NCI-H128 (cell line): ENCODE data around the gene NUDT14.

Experiments
- DNase-seq: peaks from one replicate; lab custom pipeline; 2025; ENCODE audit not compliant: unreplicated experiment; lab: John Stamatoyannopoulos, UW

NUDT14 gene

GRCh38 chr14:105136401-105137322, 44.5 kb downstream of the NUDT14 start:
- DNase-seq: no peak

DNA sequence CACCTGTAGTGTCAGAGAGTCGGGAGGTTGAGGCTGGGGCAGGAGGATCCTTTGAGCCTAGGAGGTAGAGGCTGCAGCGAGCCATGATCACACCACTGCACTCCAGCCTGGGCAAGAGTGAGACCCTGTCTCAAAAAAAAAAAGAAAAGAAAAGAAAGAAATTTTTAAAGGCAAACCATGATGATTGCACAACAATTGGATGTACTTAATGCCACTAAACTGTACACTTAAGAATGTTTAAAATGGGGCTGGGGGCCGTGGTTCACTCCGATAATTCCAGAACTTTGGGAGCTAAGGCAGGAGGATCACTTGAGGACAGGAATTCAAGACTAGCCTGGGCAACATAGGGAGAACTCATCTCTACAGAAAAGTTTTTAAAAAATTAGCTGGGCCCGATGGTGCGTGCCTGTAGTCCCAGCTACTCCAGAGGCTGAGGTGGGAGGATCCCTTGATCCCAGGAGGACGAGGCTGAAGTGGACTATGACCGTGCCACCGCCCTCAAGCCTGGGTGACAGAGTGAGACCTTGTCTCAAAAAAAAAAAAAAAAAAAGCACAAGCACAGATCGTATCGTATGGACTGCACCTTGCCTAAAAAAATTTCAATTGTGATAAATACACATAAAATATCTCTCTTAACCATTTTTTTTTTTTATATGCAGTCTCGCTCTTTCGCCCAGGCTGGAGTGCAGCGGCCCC, 45.3 kb downstream of the NUDT14 start:
- DNase-seq: no peak

DNA sequence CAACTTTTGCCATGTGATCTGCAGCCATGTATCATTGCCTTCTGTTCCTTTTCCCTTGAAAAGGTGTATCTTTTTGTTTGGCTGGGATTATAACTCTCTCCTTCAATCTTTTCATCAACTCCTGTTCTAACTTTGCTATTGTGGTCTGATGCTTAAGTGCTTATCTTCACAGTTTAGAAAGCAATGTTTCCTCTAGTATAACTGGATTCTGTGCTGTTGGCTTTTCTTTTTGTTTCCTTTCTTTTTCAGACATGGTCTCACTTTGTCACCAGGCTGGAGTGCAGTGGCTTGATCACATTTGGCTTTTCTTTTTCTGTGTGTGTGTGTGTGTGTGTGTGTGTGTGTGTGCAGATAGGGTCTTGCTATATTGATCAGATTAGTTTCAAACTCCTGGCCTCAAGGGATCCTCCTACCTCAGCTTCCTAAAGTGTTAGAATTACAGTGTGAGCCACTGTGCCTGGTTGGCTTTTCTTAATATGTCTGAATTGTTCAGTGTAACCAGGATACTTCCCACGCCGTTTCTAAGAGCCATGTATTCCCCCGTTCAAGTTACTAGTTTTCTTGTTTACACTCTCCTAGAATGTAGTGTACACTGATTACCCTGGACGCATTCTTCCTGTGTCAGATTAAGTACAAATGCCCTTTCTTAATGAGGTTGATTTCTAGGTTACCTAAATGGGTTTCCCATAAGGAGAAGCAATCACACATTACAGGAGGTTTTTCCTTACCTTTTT, 48.0 kb downstream of the NUDT14 start:
- no peak for DNase-seq

DNA sequence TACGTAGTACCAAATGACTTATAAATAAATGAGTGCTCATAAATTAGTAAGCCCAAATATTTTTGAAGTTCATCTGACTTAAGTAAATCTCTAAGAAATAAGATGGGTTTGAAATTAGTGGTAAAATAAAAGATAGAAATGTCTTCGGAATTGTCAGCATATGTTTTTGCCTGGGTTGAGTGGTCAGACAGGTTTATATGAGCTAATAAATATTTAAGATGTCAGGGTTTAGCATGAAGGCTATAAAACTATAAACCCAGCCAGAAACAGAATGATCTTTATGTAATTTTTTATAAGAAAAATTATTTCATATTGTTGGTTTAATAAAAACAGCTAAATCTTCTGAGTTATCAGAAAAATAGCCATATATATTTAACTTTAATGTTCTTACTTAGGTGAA, 49.9 kb downstream of the NUDT14 start:
- DNase-seq: no peak

GRCh38 chr14:105128059-105128458, 53.1 kb downstream of the NUDT14 start:
- no peak for DNase-seq

DNA sequence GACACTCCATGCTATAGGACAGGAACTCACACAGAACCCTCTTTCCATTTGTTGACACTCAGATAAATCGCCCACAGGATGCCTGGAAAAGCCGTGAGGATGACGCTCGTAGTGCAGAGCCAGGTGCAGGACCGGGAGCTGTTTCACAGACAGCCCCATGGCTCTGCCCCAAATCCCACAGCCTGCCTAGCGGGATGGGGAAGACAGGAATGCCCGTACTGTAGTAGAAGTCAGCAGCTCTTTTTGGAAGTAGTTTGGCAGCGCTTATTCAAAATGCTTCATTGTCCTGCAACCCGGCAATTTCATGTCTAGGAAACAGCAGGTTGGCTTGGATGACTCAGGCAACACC, 54.2 kb downstream of the NUDT14 start:
- DNase-seq: no peak

DNA sequence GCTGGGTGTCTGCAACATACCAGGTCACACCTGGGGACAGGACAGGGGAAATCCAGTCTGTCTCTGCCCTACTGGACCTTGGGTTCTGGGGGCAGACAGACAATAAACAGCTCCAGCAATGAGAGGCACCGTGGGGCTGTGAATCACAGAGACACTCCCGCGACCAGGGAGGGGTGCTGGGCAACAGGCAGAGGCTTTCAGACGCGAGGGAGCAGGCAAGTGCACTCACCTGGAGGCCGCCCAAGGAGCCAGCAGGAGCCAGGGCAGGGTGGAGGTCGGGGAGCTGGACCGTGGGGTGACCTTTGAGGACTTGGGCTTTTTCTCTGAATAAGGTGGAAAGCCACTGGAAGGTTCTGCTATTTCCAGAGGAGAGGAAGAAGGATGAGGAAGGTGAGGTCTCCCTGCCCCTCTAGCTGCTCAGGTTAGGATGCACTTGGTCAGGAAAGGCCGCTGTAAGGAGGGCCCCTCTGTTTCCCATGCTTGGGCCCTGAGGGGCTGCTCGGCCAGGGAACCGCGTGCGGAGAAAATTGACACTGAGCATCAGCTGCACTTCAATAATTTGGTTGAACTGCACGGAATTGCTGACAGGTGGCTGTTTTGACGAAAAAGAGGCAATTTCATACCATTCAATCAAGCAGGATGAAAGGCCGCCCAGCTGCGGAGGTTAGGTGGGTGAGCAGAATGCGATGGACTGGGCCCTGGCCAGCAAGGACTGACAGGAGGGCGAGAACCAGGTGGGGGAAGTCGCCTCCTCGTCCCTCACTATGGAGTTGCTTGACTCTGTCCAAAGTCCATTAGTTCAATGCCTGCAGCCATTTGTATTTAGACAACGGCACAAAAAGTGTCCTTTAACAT, 54.8 kb downstream of the NUDT14 start:
- DNase-seq: no peak

GRCh38 chr14:105124823-105125222, 56.3 kb downstream of the NUDT14 start:
- no peak for DNase-seq

DNA sequence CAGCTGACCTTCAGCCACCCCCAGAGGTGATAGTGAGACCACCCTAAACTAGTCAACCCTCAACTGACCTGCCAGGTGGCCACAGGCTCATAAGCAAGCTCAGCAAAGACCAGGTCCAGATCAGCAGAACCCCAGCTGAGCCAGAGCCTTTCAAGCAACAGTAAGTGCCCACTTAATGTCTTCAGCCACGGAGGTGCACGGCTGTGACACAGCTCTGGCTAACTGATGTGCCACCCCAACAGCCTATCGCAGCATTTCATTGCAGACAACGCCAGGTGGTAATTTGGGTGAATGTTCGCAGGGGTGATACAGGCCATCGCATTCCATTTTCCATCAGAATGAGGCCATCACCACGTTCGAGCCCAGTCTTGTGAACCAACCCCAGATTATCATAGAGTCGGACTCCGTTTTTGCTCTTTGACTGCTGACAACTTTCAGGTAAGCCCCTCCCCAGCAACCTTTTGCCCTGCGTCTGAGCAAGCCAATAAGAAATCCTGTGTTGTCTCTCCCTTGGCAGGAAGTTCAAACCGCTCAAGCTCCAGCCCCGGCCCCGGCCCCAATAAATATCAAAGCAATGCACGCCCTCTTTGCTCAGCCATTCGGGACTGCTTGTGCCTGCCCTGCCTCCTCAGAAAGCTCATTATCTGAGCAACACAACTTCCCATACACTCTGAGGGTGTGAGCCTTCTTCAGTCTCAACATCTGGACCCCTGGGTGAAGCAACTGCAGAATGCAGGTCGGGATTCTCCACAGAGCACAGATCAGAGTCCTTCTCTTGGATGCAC, 56.9 kb downstream of the NUDT14 start:
- no peak for DNase-seq

GRCh38 chr14:105123064-105123665, 57.9 kb downstream of the NUDT14 start:
- DNase-seq: no peak
